ENCODE results near the gene RB1.
A peak's percentile ranks its signal among the peaks of the same experiment; 100 is the strongest.
"Not testable (repeated sequence)": the region's sequence is repeated elsewhere in the genome, so short reads cannot be mapped to it uniquely, and the experiment has no call there.

Gene RB1

DNA sequence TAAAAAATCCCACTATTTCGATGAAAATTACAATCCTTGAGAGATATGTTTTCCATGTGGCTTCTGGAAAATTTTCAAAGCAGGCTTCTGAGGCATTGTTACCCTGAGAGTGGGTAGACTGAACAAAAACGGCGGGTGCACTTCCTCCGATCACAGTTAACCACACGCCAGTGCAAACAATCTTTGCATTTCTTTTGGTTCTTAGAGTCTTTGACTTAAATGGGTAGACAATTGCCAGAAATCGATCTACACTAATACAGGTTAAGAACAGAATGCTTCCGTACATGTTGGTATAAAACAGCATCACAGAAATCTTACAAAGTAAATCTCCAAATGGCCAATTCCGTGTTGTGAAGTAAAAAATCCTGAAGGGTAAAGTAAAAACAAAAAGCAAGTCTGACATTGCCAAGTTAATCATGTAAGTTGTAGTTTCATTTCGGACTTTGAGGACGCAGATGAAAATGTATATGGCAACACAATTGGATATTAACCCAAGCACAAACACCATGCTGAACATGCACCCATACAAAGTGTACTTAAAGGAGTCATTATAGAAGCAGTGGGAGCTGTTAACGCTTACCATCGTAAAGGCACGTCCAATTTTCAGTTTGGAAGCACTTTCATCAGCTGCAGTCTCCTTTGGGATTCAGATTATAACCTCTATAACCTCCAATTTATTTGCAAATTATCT is 108.4 kb downstream of the RB1 start:
- FAIRE-seq: no peak

DNA sequence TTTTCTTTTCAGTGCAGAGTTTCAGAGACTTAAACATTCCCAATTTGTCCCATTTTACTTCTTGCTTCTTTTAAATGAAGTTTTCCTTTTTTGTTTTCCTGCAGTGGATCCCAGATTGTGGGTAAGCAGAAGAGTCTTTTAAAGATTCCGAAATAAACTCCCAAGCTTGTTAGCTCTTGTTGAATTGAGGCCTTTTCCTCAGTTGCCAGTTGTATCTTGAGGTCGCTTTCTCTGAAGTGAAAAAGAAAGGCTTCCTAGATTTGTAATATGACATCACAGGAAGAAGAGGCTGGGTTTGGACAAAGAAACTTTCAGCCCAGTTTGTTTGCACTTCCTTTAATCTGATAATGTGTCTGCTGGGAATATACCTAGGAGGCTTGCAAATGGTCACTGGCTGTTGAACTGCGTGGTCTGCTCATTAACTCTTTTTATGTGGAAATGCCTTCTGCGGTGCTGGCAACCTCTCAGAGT is 109.4 kb downstream of the RB1 start, which contains the start of gene LPAR6:
Gene LPAR6 (minus strand): TSS at position 233 of the 471 bp plus-strand sequence. CDS start 690 bp downstream, outside the sequence.
- no peak for FAIRE-seq

GRCh38 chr13:48414501-48414900 is 111.0 kb downstream of the RB1 start:
- FAIRE-seq: peak; percentile 44

- FAIRE-seq: no peak
Measured at GRCh38 chr13:48415516-48415915, 112.0 kb downstream of the RB1 start.

DNA sequence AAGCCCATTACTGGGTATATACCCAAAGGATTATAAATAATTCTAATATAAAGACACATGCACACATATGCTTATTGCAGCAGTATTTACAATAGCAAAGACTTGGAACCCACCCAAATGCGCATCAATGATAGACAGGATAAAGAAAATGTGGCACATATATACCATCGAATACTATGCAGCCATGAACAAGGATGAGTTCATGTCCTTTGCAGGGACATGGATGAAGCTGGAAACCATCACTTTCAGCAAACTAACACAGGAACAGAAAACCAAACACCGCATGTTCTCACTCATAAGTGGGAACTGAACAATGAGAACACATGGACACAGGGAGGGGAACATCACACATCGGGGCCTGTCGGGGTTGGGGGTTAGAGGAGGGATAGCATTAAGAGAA is 118.5 kb downstream of the RB1 start:
- not testable (repeated sequence) for FAIRE-seq

DNA sequence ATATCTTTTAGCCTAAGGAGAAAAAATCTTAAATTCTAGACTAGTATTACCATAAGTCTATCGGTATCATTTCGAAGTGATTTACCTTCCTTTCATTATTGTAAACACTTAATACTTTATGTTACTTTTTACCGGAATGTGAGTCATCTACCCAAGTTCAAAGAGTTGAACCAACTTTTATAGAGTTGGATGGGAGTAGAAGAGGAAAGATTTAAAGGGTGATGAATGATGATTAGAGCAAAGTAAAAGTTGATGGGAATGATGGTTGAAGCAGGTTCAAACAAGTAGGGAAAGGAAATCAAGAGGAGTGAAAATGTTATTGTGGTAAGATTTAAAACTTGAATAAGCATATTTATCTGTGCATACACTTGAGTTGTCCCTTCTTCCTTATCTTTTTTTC is 120.7 kb downstream of the RB1 start:
- no peak for FAIRE-seq

- FAIRE-seq: no peak
Measured at GRCh38 chr13:48426052-48426451, 122.5 kb downstream of the RB1 start.

DNA sequence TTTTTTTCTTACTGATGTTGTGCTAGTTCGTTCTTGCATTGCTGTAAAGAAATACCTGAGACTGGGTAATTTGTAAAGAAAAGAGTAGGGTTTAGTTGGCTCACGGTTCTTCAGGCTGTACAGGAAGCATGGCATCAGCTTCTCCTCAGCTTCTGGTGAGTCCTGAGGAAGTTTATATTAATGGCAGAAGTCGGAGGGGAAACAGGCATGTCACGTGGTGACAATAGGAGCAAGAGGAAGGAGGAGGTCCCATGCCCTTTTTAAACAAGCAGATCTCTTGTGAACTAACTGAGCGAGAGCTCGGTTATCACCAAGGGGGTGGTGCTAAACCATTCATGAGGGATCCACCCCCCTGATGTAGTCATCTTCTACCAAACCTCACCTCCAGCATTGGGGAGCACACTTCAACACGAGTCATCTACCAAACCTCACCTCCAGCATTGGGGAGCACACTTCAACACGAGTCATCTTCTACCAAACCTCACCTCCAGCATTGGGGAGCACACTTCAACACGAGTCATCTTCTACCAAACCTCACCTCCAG is 123.3 kb downstream of the RB1 start:
- FAIRE-seq: not testable (repeated sequence)

DNA sequence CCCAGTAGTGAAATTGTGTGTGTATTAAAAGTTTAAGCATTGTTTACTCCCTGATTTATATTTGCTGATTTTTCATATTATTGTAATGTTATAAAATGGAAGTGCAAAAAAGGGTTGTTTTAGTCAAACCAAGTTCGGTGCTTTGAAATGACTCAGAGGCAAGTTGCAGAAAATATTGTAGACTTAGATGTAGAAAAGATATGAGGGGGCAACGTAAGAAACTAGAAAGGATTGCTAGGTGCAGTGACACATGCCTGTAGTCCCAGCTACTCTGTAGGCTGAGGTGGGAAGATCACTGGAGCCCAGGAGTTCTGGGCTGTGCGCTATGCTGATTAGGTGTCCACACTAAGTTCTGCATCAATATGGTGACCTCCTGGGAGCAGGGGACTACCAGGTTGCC is 125.5 kb downstream of the RB1 start:
- no peak for FAIRE-seq

- FAIRE-seq: no peak
Measured at GRCh38 chr13:48429886-48430285, 126.3 kb downstream of the RB1 start.

- no peak for FAIRE-seq
Measured at GRCh38 chr13:48431431-48431830, 127.9 kb downstream of the RB1 start.

DNA sequence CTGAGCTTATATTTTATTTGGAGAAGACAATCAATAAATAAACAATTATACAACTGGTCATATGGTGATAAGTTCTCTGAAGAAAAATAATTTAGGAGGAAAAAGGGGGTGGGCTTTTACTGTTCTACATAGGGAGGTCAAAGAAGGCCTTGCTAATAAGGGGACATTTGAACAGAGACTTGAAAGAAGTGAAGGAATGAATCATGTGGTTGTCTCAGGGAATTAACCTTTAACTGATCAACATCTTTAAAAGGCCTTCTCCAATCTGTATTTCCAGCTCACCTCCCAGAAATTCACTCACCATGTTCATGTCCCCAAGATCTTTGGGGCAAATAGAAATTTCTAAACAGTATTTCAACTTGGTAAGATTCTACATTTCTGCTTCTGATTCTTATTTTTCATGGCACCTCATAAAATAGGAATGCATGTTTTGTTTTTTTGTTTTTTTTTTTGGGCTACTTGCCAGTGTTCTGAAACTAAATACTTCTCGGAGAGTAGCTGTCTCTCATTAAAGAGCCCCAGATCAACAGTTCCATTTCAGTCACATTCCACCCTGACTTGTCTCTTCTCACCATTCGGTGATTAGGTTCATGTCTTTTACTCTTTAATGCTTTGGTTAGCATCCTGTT is 128.6 kb downstream of the RB1 start:
- no peak for FAIRE-seq

GRCh38 chr13:48434200-48434599 is 130.6 kb downstream of the RB1 start:
- no peak for FAIRE-seq

- no peak for FAIRE-seq
Measured at GRCh38 chr13:48436661-48437288, 133.2 kb downstream of the RB1 start.

GRCh38 chr13:48437371-48437770 is 133.8 kb downstream of the RB1 start:
- FAIRE-seq: no peak

- peak; percentile 98 for FAIRE-seq
Measured at GRCh38 chr13:48443442-48444208, 140.1 kb downstream of the RB1 start.

DNA sequence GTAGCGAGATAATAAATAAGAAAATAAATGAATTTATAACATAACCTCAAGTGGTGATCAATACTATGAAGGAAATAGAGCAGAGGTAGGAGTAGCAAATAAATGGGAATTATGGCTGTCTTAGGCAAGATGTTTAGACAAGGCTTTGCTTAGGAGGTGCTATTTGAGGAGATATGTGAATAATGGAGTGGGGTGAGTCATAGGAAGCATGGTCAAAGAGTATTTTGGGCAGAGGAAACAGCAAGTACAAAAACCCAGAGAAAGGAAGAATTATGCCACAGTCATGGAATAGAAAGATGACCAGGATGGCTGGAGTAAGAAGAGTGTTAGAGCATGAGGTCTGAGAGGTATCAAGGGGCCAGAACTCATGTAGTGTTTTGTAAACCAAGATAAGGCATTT is 142.9 kb downstream of the RB1 start:
- FAIRE-seq: no peak

GRCh38 chr13:48448285-48448958 is 144.9 kb downstream of the RB1 start:
- FAIRE-seq: no peak

GRCh38 chr13:48448959-48449614 is 145.5 kb downstream of the RB1 start:
- no peak for FAIRE-seq

- no peak for FAIRE-seq
Measured at GRCh38 chr13:48449656-48450055, 146.1 kb downstream of the RB1 start.

DNA sequence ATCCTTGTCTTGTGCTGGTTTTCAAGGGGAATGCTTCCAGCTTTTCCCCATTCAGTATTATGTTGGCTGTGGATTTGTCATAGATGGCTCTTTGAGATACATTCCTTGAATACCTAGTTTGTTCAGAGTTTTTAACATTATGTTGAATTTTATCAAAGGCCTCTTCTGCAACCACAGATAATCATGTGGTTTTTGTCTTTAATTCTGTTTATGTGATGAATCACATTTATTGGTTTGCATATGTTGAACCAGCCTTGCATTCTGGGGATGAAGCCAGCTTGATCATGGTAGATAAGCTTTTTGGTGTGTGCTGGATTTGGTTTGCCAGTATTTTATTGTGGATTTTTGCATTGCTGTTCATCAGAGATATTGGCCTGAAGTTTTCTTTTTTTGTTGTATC is 147.6 kb downstream of the RB1 start:
- FAIRE-seq: not testable (repeated sequence)

GRCh38 chr13:48456546-48456945 is 153.0 kb downstream of the RB1 start:
- FAIRE-seq: no peak
